Right lobe of liver (tissue), 4 donors: ENCODE results near the gene PDGFA.

Experiments used
- CTCF ChIP-seq, 4 donors: fragments of 200-600 bp in 3 of 4; fragments of 450-650 bp in 1 of 4; IDR thresholded peaks; one replicate each; pipeline versions ENCODE4 v1.5.1 to v1.8.0; 2016 to 2022; ENCODE audit warnings: antibody characterized with exemption in 4 of 4, mild to moderate bottlenecking in 2 of 4
- POLR2A ChIP-seq: fragments of 450-650 bp; IDR thresholded peaks from one replicate; pipeline ENCODE4 v1.6.1; 2017; ENCODE audit warnings: antibody characterized with exemption, mild to moderate bottlenecking
- donor health status: DM: no; HTN: no; CAD: no.
- donor health status: DM: no; HTN: no; CAD: no.
- donor health status: DM: no; HTN: yes; CAD: no.

- TF ChIP-seq CTCF (IDR thresholded peaks at IDR 0.05), result no peak
- TF ChIP-seq POLR2A, result no peak
Measured at GRCh38 chr7:473211-473734, 46.4 kb downstream of the PDGFA start.
